OCI-LY7 (cell line): ENCODE data around the gene SLC35F1.

Source experiments
- CTCF ChIP-seq: fragments of 200-600 bp; sonication (generic); conservative IDR thresholded peaks from 2 replicates; pipeline ENCODE4 v1.5.1; 2014; ENCODE audit warnings: mild to moderate bottlenecking, antibody characterized with exemption, low read length, moderate library complexity, mixed read lengths
- EZH2phosphoT487 ChIP-seq: fragments of 200-600 bp; sonication (generic); IDR thresholded peaks from 2 replicates; pipeline ENCODE4 v1.6.1; 2018; ENCODE audit warnings: low read depth, borderline replicate concordance, mild to moderate bottlenecking, mixed run types, antibody characterized with exemption, low read length, moderate library complexity, mixed read lengths

GRCh38 chr6:118146584-118146983 lies 239.5 kb downstream of the SLC35F1 start:
- TF ChIP-seq CTCF (no peak), EZH2phosphoT487 (no peak)
